ENCODE measurements around the gene YIF1A.

- no peak for TF ChIP-seq CTCF (IDR thresholded peaks at IDR 0.05; ENCODE audit: poor library complexity)
- TF ChIP-seq EZH2 (IDR thresholded peaks at IDR 0.05; ENCODE audit: borderline replicate concordance), result no peak
- no peak for TF ChIP-seq EZH2phosphoT487 (IDR thresholded peaks at IDR 0.05; ENCODE audit: low read depth, severe bottlenecking, unreplicated experiment)
Observed at GRCh38 chr11:66262696-66263095, 26.2 kb downstream of the YIF1A start.

Data from hepatocyte (in vitro differentiated cells).